A549 (cell line): ENCODE data around the gene PELI1.

Source experiments
- BHLHE40 ChIP-seq: IDR thresholded peaks from 2 replicates; pipeline ENCODE4 v1.6.1; 2012; ENCODE audit warnings: low read depth, low read length, inconsistent platforms
- POLR2A ChIP-seq: IDR thresholded peaks from 2 replicates; pipeline ENCODE4 v1.6.1; 2012; ENCODE audit warnings: mild to moderate bottlenecking, low read length
- RAD21 ChIP-seq, 2 experiments: fragments of >200 bp in 1 of 2; sonication (Bioruptor Twin) in 1 of 2; formaldehyde crosslinking in 1 of 2; IDR thresholded peaks in 1 of 2; conservative IDR thresholded peaks in 1 of 2; 2 replicates in 1 of 2; 3 replicates in 1 of 2; pipeline ENCODE4 v1.6.1; 2012 to 2018; ENCODE audit warnings: inconsistent platforms in 1 of 2
- SMC3 ChIP-seq: fragments of >200 bp; sonication (Bioruptor Twin); formaldehyde crosslinking; IDR thresholded peaks from 3 replicates; pipeline ENCODE4 v1.6.1; 2018; ENCODE audit warnings: inconsistent platforms

GRCh38 chr2:64120928-64121327 is 23.3 kb downstream of the PELI1 start:
- TF ChIP-seq BHLHE40 = no peak
- TF ChIP-seq SMC3 = no peak
- TF ChIP-seq POLR2A = no peak
- no peak for TF ChIP-seq RAD21 (conservative IDR thresholded peaks at IDR 0.05 in 1 of 2, IDR thresholded peaks at IDR 0.05 in 1 of 2)
